HFFc6 (cell line): Measurements from ENCODE around the gene CHCHD6. TPM values are rescaled to one million over a fixed set of nuclear protein-coding genes. Genes with fewer than 3 reads are reported as not detected.

Source experiments
- DNase-seq: peaks from one replicate; pipeline ENCODE4 v3.0.0-alpha.2; 2018
- H3K27ac Mint-ChIP-seq: 2 replicates; pipeline ENCODE4 v1.8.0; 2020; ENCODE audit warnings: mild to moderate bottlenecking, mixed read lengths
- H3K27me3 Mint-ChIP-seq: 2 replicates; pipeline ENCODE4 v1.8.0; 2021; ENCODE audit warnings: mild to moderate bottlenecking, moderate library complexity, mixed read lengths; ENCODE audit not compliant: insufficient read depth
- H3K36me3 Mint-ChIP-seq: 2 replicates; pipeline ENCODE4 v1.8.0; 2021; ENCODE audit warnings: low read depth, mixed read lengths
- H3K4me1 Mint-ChIP-seq: 2 replicates; pipeline ENCODE4 v1.8.0; 2020; ENCODE audit warnings: low read depth, mixed read lengths
- H3K4me3 Mint-ChIP-seq: 2 replicates; pipeline ENCODE4 v1.8.0; 2020; ENCODE audit warnings: mild to moderate bottlenecking, moderate library complexity, mixed read lengths
- H3K9me3 Mint-ChIP-seq: 2 replicates; pipeline ENCODE4 v1.8.0; 2020; ENCODE audit warnings: mild to moderate bottlenecking, mixed read lengths
- CTCF ChIP-seq: fragments of 200-600 bp; sonication (generic); IDR thresholded peaks from 2 replicates; pipeline ENCODE4 v1.5.0; 2021; ENCODE audit warnings: antibody characterized with exemption, mild to moderate bottlenecking
- total RNA-seq, 6 experiments: library from RNA; stranded (reverse); fragmentation: NEBNext Ultra II Directional; extraction: Animal tissue kit (Norgen Biotek cat#: 25700); gene quantifications; 2 replicates in 1 of 6; 3 replicates in 5 of 6; pipeline ENCODE4 v1.2.3, GENCODE V29; 2021

Gene CHCHD6
- total RNA-seq, 6 experiments from 2014 or later = 18.6 to 22.9 (median 19.9) TPM

GRCh38 chr3:126959921-126960603, 256.0 kb downstream of the CHCHD6 start:
- DNase-seq = peak; percentile 66
- peaks cover 19% of the 10 kb centered on the region for H3K4me1 Mint-ChIP-seq
- TF ChIP-seq CTCF = peak; percentile 77
- H3K9me3 Mint-ChIP-seq = no peaks in the 10 kb centered on the region
- H3K36me3 Mint-ChIP-seq = peaks cover 5% of the 10 kb centered on the region
- no peaks in the 10 kb centered on the region; the same call in none of the 2 replicates for H3K27me3 Mint-ChIP-seq
- H3K4me3 Mint-ChIP-seq = peak overlapping the region; percentile 42; the same call in 1 of the 2 replicates
- peak overlapping the region; percentile 77 for H3K27ac Mint-ChIP-seq

GRCh38 chr3:126960604-126960995, 256.6 kb downstream of the CHCHD6 start:
- Mint-ChIP-seq H3K27ac (peak overlapping the region; percentile 77), H3K4me3 (peak overlapping the region; percentile 42; the same call in 1 of the 2 replicates), H3K36me3 (peaks cover 5% of the 10 kb centered on the region), H3K4me1 (peaks cover 19% of the 10 kb centered on the region), H3K9me3 (no peaks in the 10 kb centered on the region), H3K27me3 (no peaks in the 10 kb centered on the region; the same call in none of the 2 replicates)
- no peak for DNase-seq
- peak; percentile 56 for TF ChIP-seq CTCF

GRCh38 chr3:126961191-126961790, 257.3 kb downstream of the CHCHD6 start:
- no peak for TF ChIP-seq CTCF
- H3K27me3 Mint-ChIP-seq = no peaks in the 10 kb centered on the region; the same call in none of the 2 replicates
- H3K9me3 Mint-ChIP-seq = no peaks in the 10 kb centered on the region
- peaks cover 19% of the 10 kb centered on the region for H3K4me1 Mint-ChIP-seq
- peaks cover 5% of the 10 kb centered on the region for H3K36me3 Mint-ChIP-seq
- no peak overlapping the region for H3K27ac Mint-ChIP-seq
- no peak for DNase-seq
- H3K4me3 Mint-ChIP-seq = no peak overlapping the region

- Mint-ChIP-seq H3K27ac (no peak overlapping the region), H3K9me3 (no peaks in the 10 kb centered on the region), H3K36me3 (peaks cover 5% of the 10 kb centered on the region), H3K4me3 (no peak overlapping the region), H3K4me1 (peaks cover 19% of the 10 kb centered on the region), H3K27me3 (no peaks in the 10 kb centered on the region; the same call in none of the 2 replicates)
- no peak for TF ChIP-seq CTCF
- no peak for DNase-seq
Observed at GRCh38 chr3:126961791-126962461, 257.9 kb downstream of the CHCHD6 start.

GRCh38 chr3:126962756-126963155, 258.7 kb downstream of the CHCHD6 start:
- no peaks in the 10 kb centered on the region; the same call in none of the 2 replicates for H3K27me3 Mint-ChIP-seq
- TF ChIP-seq CTCF = no peak
- no peak overlapping the region for H3K27ac Mint-ChIP-seq
- no peak overlapping the region for H3K4me3 Mint-ChIP-seq
- no peak for DNase-seq
- H3K36me3 Mint-ChIP-seq = peaks cover 5% of the 10 kb centered on the region
- no peaks in the 10 kb centered on the region for H3K9me3 Mint-ChIP-seq
- peaks cover 19% of the 10 kb centered on the region for H3K4me1 Mint-ChIP-seq
